Measurements from ENCODE around the gene INPP5E.

DNA sequence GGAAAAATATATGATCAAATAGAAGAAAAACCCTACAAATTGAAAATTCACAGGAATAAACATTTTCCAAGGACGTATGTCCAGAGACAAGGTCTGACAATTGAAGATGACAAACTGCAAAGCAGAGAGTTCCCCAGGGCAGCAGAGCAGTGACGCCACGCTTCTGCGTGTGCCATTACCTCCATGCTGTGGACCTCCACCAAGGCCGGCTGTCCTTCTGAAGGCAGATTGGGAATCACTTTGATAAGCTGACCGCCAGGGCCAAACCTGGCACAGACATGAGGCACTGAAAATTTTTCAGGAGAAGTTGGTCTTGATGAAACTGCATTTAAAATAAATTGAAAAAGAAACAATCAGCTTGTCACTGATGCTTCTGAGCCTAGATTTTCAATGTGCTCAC lies 24.6 kb upstream of the INPP5E start:
- TF ChIP-seq CTCF (IDR thresholded peaks at IDR 0.05): no peak
- no peak for TF ChIP-seq POLR2A (IDR thresholded peaks at IDR 0.05)
